ENCODE measurements around the gene CEMIP. TPM values are rescaled to one million over a fixed set of nuclear protein-coding genes. Genes with fewer than 3 reads are reported as not detected.

Gene CEMIP
- total RNA-seq, 1 experiment from 2014 or later, result 3.5 TPM

- TF ChIP-seq, protein P1, sequence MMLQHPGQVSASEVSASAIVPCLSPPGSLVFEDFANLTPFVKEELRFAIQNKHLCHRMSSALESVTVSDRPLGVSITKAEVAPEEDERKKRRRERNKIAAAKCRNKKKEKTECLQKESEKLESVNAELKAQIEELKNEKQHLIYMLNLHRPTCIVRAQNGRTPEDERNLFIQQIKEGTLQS (IDR thresholded peaks at IDR 0.05), result no peak
- TF ChIP-seq ELF1 (IDR thresholded peaks at IDR 0.05; ENCODE audit: borderline replicate concordance, low read depth) (no peak), REST (IDR thresholded peaks at IDR 0.05; ENCODE audit: low read depth) (no peak), CEBPB (IDR thresholded peaks at IDR 0.05; ENCODE audit: low read depth) (no peak), EZH2 (IDR thresholded peaks at IDR 0.05) (no peak), SIN3A (IDR thresholded peaks at IDR 0.05; ENCODE audit: low read depth) (no peak), CBX3 (IDR thresholded peaks at IDR 0.05; ENCODE audit: low read depth) (no peak), MAX (IDR thresholded peaks at IDR 0.05) (no peak), CTCF (IDR thresholded peaks at IDR 0.05 in 2 of 3, conservative IDR thresholded peaks at IDR 0.05 in 1 of 3; ENCODE audit: borderline replicate concordance in 1 of 3, insufficient read depth in 1 of 3, low read depth in 2 of 3, low read length in 2 of 3) (no peak), EZH2phosphoT487 (IDR thresholded peaks at IDR 0.05; ENCODE audit: borderline replicate concordance) (no peak), ZNF274 (IDR thresholded peaks at IDR 0.05; ENCODE audit: low read depth, low read length) (no peak)
Observed at GRCh38 chr15:80801891-80802680, 22.9 kb downstream of the CEMIP start.

More at GRCh38 chr15:80801891-80802680, 22.9 kb downstream of the CEMIP start:
- ATAC-seq, result no peak
- ChIA-PET POLR2A (no interaction called here), CTCF (no interaction called here), RAD21 (ENCODE audit: low non-redundant PET in 1 of 2, low total read pairs in 2 of 2, uncharacterized antibody in 2 of 2, unreplicated experiment in 2 of 2) (no interaction called here)
- Histone ChIP-seq H3K79me2 (ENCODE audit: insufficient read depth, low read length) (no peaks in the 10 kb centered on the region), H4K20me1 (ENCODE audit: insufficient read depth) (no peaks in the 10 kb centered on the region), H3K9me2 (ENCODE audit: insufficient read depth) (no peaks in the 10 kb centered on the region), H3K9me3 (ENCODE audit: control insufficient read depth in 1 of 2, insufficient read depth in 1 of 2, low read depth in 1 of 2, low read length in 2 of 2) (no peaks in the 10 kb centered on the region), H3K4me1 (ENCODE audit: control insufficient read depth in 1 of 2, insufficient read depth in 2 of 2, low read length in 2 of 2) (no peaks in the 10 kb centered on the region), H3K27ac (ENCODE audit: low read depth, low read length) (no peak overlapping the region), H3K36me3 (ENCODE audit: control insufficient read depth in 1 of 2, insufficient read depth in 2 of 2, low read length in 2 of 2) (no peaks in the 10 kb centered on the region; a peak in 1 of 4 replicates), H3K9ac (ENCODE audit: low read length) (no peak overlapping the region), H3K27me3 (ENCODE audit: insufficient read depth, low read length) (no peaks in the 10 kb centered on the region), H3K4me2 (ENCODE audit: low read length) (no peak overlapping the region), H3K4me3 (replicated peaks in 1 of 2; ENCODE audit: low read depth in 1 of 2, low read length in 2 of 2) (no peak overlapping the region), H2AFZ (ENCODE audit: low read depth, low read length, poor library complexity, severe bottlenecking) (no peak overlapping the region)
- no peak for DNase-seq (ENCODE audit: low read depth, low spot score)
- no TSS peak for BruUV-seq (replicated peaks)
- intact Hi-C loops (cut with micrococcal nuclease), result no loop called here

Data from HCT116 (cell line).